HG02943 (cell line): Measurements from ENCODE around the gene B4GALT5.
"Not testable (repeated sequence)": the region's sequence is repeated elsewhere in the genome, so short reads cannot be mapped to it uniquely, and the experiment has no call there.

Experiments used
- ATAC-seq: cut with Tn5 transposase; IDR thresholded peaks from one replicate; pipeline ENCODE4 v1.9.1; 2021; ENCODE audit warnings: mild to moderate bottlenecking, low read depth, moderate library complexity; ENCODE audit not compliant: unreplicated experiment

Gene B4GALT5, protein sequence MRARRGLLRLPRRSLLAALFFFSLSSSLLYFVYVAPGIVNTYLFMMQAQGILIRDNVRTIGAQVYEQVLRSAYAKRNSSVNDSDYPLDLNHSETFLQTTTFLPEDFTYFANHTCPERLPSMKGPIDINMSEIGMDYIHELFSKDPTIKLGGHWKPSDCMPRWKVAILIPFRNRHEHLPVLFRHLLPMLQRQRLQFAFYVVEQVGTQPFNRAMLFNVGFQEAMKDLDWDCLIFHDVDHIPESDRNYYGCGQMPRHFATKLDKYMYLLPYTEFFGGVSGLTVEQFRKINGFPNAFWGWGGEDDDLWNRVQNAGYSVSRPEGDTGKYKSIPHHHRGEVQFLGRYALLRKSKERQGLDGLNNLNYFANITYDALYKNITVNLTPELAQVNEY

DNA sequence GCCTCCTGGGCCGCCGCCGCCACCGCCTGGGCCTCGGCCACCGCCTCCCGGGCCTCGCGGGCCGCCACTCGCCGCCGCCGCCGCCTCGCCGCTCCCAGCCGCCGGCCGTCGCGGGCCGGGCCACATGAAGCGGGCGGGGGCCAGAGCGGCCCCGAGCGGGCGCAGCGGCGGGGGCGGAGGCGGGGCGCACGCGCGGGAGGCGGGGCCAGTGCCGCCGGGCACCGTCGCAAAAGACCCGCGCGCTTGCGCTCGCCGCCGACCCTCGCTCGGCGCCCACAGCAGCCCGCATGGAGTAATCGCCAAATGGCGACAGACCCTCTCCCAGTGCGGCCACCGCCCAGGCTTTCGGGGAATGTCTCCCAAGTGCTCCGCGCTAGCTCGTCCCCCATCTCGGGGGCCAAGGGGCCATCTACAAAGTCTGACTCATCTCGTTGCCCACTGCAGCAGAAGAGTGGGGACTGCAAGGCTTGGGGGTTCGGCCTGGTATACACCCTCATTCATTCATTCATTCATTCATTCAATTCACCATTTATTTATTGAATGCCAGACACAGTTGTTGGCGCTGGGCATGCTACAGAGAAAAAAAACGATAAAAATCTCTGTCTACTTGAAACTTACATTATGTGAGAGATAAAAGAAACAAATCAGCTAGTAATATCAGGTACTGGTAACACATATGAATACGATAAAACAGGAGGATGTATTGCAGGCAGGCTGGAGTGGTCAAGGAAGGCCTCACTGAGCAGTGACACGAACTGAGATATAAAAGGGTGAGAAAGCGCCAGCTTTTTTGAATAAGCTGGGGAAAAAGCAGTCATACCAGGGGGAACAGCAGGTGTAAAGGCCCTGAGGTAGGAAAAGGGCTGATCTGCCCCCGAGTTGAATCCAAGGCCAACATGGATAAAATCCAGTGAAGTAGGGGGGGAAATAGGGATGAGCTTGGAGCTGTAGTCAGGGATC is at the start of gene B4GALT5:
TSS of gene B4GALT5 (minus strand) at position 126 of the 960 bp plus-strand sequence. CDS start 188 bp downstream, outside the sequence.
- no peak for ATAC-seq

- ATAC-seq, result no peak
Measured at GRCh38 chr20:49762940-49763766, 49.5 kb upstream of the B4GALT5 start.

DNA sequence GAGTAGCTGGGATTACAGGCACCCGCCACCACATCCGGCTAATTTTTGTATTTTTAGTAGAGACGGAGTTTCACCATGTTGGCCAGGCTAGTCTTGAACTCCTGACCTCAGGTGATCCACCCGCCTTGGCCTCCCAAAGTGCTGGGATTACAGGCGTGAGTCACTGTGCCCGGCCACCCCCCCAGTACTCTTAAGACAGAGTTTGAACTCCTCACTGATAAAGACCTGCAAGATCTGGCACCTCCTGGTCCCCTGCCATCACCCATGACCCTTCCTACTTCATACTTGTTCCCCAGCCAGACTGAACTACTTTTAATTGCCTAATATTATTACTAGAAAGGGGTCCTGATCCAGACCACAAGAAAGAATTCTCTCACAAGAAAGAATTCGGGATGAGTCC is 48.2 kb upstream of the B4GALT5 start:
- not testable (repeated sequence) for ATAC-seq

GRCh38 chr20:49759266-49759950 is 45.7 kb upstream of the B4GALT5 start:
- ATAC-seq, result no peak

GRCh38 chr20:49758781-49759180 is 45.1 kb upstream of the B4GALT5 start:
- no peak for ATAC-seq

- ATAC-seq, result no peak
Measured at GRCh38 chr20:49757597-49757996, 43.9 kb upstream of the B4GALT5 start.

DNA sequence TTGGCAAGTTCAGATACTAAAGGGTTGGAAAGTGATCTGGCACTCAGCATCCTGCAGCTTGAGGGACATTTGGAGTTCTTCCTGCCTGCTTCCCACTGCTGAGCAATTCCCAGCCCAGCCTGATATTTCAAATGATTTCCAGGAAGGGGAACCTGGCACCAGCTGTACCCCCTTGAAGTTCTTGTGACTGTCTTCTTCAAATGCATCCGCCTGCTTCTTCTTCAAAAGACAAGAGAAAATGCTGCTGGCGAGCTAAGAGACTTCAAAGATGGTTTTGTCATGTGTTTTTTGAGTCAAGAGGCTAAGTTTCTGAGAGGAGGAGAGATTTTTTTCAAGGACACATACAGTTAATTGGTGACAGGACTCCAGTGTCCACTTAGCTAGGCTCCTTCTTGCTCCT is 42.6 kb upstream of the B4GALT5 start:
- no peak for ATAC-seq

DNA sequence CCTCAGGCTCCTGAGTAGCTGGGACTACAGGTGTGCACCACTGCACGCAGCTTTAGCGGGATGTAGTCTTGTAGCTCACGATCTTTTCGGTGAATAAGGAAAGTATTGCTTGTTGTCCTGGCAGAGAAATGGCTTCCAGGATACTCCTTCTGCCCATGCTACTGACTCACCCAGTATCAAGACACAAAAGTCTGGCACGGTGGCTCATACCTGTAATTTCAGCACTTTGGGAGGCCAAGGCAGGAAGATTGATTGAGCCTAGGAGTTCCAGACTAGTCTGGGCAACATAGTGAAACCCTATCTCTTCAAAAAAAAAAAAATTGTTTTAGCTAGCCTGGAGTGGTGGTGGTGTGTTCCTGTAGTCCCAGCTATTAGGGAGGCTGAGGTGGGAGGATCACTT is 40.9 kb upstream of the B4GALT5 start:
- no peak for ATAC-seq

DNA sequence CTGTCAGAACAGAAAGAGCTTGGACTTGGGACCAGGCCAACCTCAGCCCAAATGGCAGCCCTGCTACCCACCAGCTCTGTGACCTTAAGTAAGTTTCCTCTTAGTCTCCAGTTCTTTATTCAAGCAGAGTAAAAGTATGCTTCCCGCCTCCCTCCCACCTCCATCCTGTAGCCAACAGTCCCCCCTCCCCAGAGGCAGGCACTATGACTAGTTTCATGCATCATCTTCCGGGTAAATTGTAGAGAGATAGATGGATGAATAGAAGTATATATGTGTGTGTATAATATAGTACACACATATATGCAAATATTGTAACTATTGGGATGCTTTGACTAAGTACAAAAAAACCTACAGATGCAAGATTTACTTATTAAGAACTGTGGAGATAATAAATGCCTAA is 39.5 kb upstream of the B4GALT5 start:
- no peak for ATAC-seq

GRCh38 chr20:49752201-49752903 is 38.7 kb upstream of the B4GALT5 start:
- no peak for ATAC-seq

DNA sequence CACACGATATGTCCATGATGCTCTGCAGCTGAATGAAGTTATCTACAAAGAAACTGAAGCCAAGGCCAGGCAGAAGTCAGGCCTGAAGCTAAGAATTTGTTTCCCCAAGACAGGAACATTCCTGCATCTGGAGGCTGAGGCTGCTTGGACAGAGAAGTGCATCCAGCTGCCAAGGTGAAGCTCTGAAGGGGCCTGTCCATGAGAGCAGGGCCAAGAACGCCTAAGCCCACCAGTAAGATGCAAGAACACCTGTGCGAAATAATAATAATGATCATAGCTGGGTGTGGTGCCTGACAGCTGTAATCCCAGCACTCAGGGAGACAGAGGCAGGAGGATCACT is 37.7 kb upstream of the B4GALT5 start:
- ATAC-seq, result no peak

DNA sequence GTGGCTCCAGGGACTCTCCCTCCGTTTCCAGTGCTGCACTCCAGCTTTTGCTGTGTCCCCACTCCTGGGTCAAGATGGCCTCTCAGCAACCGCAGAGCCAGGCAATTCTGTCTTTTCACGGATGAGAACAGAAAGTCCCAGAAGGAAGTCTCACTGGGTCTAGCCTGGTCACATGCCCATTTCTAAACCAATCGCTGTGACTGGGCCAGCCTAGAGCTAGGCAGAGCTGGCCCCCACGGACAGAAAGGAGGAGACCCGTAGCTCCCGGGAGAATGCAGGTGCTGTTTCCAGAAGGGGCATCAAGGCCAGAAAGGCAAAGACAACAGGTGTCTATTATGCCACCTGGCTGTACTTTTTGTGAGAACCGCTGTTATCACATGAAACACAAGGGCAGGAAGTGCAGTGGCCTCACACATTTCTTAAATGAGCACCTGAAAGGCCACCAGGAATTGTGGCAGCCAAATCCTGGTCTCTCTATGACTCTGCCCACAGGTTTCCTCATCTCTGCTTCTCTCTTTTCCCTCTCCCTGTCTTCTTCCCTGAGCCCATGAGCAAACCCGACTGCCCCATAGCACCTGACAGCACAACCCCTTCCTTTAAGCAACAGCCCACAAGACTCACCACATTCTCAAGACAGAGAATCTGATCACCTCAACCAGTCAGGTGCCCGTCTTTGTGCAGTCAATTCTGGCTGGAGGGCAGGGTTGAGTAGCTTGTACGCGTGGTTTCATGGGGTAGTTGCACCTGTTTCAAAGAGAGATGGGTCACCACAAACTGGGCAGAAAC is 37.1 kb upstream of the B4GALT5 start:
- peak; percentile 70 for ATAC-seq

- no peak for ATAC-seq
Measured at GRCh38 chr20:49749625-49750024, 35.9 kb upstream of the B4GALT5 start.

DNA sequence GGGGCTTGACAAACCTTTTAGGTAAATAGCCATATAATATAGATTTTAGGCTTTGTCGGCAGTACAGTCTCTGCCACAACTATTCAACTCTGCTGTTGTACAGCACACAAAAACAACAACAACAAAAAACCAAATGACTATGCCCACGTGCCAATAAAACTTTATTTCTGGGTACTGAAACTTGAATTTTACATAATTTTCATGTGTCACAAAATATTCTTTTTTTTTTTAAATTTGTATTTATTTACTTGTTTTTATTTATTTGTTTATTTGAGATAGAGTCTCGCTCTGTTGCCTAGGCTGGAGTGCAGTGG is 34.8 kb upstream of the B4GALT5 start:
- ATAC-seq, result no peak

- ATAC-seq, result no peak
Measured at GRCh38 chr20:49747707-49748524, 34.2 kb upstream of the B4GALT5 start.

- no peak for ATAC-seq
Measured at GRCh38 chr20:49742948-49743347, 29.3 kb upstream of the B4GALT5 start.

DNA sequence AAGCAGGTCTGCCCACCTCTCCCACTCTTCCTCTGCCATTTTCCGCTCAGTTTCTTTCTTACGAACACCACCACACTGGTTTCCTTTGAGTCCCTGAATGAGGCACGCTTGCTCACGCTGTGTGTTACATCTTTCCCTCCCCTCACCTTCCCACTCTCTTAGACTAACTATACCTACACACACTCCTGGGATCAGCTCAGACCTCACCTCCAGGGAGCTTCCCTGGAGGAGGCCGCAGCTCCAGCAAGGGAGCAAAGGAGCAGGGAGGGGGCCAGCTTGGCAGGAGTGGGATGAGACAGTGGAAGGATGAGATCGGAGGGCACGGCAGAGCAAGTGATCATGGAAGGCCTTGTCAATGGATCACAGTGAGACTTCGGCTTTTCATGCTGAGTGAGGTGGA is 28.3 kb upstream of the B4GALT5 start:
- no peak for ATAC-seq

DNA sequence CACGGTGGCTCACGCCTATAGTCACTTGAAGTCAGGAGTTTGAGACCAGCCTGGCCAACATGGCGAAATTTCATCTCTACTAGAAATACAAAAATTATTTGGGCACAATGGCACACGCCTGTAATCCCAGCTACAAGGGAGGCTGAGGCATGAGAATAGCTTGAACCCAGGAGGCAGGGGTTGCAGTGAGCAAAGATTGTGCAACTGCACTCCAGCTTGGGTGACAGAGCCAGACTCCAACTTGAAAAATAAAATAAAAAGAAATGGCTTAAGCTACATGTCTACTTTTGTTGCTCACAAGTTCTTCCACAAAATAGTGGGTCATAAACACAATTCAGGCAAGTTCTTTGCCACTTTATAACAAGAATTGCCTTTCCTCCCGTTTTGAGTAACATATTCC is 27.1 kb upstream of the B4GALT5 start:
- no peak for ATAC-seq
